GM12875 (cell line): ENCODE results near the gene EPHA1.

ENCODE experiments used
- H3K4me3 ChIP-seq: one replicate; pipeline ENCODE4 v1.5.1; 2011; ENCODE audit warnings: low read depth, low read length, control low read depth
- TF ChIP-seq, protein P1 (sequence below): IDR thresholded peaks from 2 replicates; pipeline ENCODE4 v1.5.1; 2011; ENCODE audit warnings: low read depth, mild to moderate bottlenecking, control low read depth, inconsistent platforms, low read length, moderate library complexity, borderline replicate concordance; ENCODE audit not compliant: insufficient read depth

EPHA1 gene

DNA sequence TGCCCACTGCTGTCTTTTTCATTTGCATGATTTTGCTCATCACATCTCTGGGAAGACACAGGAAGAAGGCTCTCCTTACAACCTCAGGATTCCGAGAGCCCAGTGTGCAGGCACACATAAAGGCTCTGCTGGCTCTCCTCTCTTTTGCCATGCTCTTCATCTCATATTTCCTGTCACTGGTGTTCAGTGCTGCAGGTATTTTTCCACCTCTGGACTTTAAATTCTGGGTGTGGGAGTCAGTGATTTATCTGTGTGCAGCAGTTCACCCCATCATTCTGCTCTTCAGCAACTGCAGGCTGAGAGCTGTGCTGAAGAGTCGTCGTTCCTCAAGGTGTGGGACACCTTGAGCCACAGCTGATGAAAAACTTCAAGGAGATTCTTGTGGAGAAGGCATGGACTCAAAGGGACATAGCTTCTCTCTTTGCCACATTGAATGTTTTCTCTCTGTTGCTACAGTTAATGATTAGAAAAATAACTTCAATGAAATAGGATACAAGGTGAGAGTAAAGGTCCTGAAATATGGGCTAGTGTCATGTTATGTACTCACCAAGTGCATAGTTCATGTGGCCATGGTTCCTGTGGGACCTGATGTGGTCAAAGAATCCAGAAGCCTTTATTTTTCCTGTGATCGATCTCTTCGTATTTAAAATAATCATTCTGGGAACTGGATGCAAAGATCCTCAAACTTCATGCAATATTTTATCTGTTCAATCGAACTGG lies 35.6 kb upstream of the EPHA1 start:
- H3K4me3 ChIP-seq = no peak overlapping the region
- TF ChIP-seq, protein P1, sequence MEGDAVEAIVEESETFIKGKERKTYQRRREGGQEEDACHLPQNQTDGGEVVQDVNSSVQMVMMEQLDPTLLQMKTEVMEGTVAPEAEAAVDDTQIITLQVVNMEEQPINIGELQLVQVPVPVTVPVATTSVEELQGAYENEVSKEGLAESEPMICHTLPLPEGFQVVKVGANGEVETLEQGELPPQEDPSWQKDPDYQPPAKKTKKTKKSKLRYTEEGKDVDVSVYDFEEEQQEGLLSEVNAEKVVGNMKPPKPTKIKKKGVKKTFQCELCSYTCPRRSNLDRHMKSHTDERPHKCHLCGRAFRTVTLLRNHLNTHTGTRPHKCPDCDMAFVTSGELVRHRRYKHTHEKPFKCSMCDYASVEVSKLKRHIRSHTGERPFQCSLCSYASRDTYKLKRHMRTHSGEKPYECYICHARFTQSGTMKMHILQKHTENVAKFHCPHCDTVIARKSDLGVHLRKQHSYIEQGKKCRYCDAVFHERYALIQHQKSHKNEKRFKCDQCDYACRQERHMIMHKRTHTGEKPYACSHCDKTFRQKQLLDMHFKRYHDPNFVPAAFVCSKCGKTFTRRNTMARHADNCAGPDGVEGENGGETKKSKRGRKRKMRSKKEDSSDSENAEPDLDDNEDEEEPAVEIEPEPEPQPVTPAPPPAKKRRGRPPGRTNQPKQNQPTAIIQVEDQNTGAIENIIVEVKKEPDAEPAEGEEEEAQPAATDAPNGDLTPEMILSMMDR = no peak

DNA sequence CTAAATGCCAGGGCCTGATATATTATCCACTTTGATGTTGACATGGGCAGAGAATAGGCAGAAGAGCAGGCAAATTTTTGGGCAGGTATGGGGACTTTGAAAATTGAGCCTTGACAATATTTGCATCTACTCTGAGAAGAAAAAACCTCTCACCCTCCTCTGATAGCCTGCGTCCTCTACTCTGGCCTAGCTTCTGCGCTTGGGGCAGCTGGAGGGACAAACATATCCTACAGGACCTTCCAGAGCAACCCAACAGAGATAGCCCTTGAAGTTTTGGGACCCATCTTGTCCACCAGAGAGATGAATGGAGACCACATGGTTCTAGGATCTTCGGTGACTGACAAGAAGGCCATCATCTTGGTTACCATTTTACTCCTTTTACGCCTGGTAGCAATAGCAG lies 34.5 kb upstream of the EPHA1 start, which contains the start of gene TAS2R60:
TSS of gene TAS2R60 (plus strand) at position 301 of the 400 bp plus-strand sequence. CDS start at position 301, 0 bp downstream.
- TF ChIP-seq, protein P1 = no peak
- H3K4me3 ChIP-seq = no peak within 1 kb of the TSS

DNA sequence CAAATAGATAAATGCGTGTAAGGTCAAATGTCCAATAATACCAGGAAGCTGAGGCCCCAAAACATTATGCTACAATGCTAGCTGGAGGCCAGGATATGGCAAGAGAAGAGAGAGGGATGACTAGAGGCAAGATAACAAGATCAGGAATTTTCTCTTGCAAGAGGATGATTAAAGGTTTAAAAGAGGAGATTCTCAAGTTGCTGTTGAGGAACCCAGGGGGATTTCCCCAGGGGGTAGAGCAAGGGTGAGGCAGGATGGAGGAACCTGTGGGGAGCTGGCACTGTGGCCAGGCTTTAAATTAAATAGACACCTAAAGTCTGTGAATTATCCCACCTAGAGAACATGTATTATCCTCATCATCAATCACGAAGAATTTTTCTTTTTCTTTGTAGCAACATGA lies 31.2 kb upstream of the EPHA1 start:
- TF ChIP-seq, protein P1 = no peak
- no peak overlapping the region for H3K4me3 ChIP-seq

DNA sequence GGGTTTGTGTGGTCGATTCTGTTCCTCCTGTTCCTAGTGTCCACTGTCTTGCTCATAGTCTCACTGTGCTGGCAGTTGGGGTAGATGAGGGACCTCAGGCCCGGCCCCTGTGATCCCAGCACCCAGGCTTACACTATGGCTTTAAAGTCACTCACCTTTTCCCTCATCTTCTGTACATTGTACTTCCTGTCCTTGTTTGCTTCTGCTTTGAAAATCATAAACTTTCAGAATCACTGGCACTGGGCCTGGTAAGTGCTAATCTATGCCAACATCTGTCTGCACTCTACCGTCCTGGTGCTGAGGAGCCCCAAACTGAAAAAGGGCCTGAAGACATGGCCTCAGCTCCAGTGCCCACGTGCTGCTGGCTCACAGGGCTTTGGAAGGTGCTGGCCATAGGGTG lies 28.9 kb upstream of the EPHA1 start:
- TF ChIP-seq, protein P1 = no peak
- H3K4me3 ChIP-seq = no peak overlapping the region

DNA sequence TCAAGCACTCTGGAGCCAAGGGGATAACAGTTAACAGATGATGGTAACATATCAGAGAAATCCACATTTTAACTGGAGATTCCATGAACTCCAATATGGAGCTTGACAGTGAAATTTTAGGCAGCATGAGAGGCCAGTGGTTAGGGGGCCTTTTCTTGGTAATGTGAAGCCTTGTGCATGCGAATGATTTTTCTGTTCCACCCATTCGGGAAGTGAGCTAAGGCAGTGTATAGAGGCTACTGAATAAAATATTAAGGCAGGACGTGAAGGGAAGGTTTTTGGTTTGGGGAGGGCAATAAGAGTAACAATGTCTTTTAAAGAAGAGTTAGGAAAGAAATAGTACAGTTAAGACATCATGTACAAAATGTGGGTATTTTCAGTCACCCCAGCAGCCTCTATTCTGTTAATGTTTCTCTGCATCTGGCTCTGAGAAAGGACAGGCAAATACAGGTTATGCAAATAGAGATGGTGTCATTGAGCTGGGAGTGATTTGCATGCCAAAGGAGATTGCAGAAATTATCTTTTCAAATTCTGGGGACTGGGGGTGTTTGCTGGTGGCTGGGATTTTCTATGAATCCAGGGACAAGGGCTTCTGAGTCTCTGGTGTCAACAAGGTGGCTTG lies 27.8 kb upstream of the EPHA1 start:
- TF ChIP-seq, protein P1 = no peak
- no peak overlapping the region for H3K4me3 ChIP-seq

DNA sequence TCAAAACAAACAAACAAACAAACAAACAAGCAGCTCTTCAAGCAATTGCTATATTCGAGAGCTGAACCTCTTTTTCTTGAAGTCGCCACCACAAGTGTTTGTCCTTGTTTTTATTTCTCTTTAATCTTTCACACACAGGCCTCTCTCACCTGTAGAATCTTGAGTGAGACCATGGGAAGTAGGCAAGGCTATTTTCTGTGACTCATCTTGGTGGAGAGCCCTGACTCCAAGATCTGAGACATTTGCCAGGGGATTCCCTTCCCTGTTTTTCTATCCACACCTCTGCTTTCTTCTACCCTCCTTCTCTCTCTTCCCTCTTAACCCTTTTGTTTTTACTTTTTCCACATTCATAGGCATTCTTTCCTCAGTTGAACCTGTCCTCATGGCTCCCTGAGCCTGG lies 26.6 kb upstream of the EPHA1 start:
- H3K4me3 ChIP-seq = no peak overlapping the region
- TF ChIP-seq, protein P1 = no peak

DNA sequence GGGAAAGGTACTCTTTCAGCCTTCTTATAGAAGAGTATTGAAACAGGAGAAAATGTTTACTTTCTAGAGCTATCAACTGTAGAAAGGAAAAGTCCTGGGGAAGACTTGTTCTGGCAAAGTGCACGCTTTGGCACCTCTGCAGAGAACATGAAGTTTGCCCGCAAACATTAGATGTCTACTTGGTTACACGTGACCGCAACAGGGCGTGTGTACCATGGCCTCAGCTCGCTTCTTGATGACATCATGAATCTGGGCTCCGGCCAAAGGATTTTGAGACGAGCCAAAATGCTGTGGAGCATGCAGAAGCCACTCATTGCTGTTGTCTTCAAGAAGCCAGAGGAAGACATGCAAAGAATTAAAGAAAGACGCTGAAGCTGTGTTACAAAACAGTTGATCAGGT lies 26.0 kb upstream of the EPHA1 start:
- no peak overlapping the region for H3K4me3 ChIP-seq
- TF ChIP-seq, protein P1 = no peak
